DMS 273 treated with DMSO at 0.1 percent for 48 hours (cell line): Measurements from ENCODE around the gene CUEDC1.
A peak's percentile ranks its signal among the peaks of the same experiment; 100 is the strongest.

Experiments used
- DNase-seq: peaks from one replicate; lab custom pipeline; 2025; lab: John Stamatoyannopoulos, UW

The CUEDC1 gene

DNA sequence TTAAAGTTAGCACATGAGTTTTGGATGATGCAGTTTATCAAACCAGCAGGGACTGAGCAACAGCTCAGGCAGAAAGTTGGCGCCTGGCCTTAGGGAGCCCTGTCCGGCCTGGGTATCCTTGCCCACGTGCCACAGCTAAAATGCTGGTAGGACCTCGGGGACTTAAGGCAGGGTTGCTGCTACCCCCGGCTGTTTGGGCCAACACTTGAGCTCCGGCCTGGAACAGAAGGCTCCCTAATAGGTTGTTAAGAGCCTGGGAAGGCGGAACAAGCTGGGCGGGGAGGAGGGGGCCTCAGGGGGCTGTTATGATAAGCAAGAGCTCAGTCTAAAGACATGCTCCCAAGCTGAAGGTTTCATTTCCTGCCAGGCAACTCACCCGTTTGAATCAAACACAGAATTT, 39.7 kb downstream of the CUEDC1 start:
- no peak for DNase-seq

DNA sequence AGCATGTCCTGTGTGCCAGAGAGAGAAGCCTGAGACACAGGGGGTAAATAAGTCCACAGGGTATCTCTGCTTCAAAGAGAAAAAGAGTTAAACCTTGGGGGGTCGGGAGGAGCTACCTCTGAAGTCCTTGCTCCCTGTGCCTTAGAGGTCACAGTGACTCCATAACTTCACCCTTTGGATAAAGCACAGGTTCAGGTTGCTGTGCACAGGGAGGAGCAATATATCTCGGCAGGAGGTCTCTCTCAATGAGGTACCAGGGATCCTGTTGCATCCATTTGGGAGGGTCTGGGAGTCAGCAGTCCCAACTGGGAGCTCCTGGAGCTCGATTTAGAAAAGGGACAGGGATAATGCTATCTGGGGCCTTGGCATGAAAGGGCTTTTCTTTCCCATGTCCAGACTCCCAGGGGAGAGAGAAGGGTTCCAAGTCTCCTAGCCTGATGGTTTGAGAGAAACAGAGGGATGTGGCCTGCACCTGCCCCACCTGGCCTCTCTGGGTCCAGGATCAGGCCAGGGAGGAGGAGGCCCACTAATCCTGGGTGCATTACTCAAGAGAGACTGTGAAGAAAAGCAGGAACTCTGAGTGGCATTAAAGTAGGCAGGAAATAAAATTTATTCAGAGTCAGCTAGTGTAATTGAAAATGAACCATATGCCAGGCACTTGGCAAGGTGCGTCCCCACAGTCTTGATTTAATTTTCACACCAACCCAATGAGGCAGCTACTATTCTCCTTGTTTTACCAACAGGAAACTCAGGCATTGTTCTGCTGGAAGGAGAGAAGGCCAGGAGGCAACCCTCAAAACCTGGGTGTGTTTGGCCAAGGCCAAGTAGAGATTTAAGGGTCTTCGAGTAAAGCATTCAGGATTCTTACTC, 40.7 kb downstream of the CUEDC1 start:
- peak; percentile 48 for DNase-seq

DNA sequence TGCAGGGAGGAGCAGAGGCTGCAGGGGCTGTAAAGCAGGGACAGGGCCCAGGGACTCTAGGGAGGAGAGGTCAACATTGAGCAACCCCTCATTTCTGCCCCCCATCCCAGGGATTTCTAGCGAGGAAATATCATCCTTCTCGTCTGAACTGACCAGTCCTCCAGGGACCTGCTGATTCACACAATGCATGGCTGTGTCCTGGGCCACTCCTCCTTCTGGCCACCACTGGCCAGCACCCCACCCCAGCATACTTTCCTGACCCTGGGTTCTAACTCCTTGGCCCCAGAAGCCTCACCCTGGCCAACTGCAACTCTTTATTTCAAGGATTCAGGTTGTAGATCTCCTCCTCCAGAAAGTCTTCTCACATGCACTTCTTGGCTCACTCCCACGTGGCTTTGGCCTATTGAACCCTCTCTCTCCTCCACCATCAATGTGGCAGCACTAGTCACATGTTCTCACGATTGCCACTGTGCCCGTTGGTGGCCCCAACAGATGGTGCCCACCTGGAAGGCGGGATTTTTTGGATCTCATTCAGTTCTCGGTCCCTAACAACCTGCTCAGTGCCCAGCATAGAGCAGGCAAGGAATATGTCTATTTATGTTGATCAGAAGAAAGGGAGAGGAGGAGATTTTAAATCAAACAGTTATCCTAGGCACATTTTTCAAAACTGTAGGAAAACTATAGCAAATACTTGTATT, 41.5 kb downstream of the CUEDC1 start:
- DNase-seq, result no peak

DNA sequence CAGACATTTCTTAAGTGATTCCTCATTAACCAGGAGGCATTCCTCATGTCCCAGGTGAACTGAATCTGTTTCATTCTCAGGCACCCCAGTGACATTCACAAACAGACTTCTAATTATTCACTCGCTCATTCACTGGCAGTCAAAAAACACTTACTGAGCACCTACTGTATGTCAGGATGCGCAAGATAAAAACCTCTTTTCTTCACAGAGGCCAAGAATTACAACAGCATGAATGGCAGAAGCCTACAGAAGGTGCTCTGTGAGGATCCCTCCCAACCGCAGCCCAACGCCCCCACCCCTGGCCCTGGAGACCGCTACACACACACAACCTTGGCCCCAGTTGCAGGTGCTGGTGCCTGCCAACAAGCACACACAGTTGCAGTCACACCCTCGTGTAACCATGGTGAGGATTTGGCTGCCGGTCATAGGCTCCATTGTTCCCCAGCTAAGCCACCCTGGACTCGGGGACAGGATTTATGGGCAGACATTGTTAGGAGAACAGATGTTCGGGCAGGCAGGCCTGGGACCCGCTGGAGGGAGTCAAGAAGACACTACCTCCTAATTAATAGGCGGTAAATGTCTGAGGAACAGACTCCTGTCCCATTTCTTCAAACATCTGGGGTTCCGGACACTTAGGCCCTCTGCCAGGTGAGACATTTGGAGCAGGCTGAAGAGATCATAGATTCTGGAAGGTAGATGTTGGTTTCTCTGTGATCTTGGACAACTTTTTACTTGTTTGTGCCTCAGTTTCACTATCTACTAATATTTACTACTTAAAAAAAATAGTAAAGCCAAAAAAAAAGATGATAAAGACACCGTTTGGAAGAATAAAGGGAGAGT, 43.2 kb downstream of the CUEDC1 start:
- DNase-seq, result peak; percentile 62

DNA sequence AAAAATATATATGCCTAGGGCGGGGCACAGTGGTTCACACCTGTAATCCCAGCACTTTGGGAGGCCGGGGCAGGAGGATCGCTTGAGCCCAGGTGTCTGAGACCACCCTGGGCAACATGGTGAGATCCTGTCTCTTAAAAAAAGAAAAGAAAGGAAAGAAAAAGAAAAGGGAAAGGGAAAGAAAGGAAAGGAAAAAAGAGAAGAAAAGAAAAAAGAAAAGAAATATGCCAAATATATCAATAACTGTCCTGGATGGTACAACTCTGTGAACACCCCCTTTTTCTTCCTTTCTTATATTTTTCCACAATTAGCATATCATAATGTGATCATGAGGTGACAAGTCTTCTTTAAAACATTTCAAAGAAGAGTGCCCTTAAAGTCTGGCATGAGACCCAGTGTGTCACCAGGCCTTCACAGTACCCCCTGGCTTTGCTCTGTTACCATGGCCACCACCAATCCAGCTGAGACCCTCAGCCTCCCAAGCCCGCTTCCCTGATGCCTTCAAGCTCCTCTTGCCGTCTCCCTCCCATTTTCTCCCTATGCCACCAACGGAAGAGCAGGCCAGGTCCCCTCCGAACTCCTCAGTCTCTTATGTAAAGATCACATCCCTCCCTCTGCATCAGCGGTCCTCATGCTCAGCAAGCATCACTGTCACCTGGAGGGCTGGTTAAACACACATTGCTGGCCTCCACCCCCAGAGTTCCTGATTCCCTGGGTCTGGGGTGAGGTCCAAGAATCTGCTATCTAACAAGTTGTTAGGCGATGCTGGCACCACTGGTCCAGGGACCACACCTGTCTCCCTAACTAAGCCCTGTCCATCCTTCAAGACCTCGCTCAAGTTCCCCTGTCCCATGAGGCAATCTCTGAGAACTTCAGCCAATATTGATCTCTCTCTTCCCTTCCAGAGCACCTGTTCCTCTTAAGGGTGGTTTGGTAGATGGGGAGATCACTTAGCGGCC, 44.5 kb downstream of the CUEDC1 start:
- no peak for DNase-seq

DNA sequence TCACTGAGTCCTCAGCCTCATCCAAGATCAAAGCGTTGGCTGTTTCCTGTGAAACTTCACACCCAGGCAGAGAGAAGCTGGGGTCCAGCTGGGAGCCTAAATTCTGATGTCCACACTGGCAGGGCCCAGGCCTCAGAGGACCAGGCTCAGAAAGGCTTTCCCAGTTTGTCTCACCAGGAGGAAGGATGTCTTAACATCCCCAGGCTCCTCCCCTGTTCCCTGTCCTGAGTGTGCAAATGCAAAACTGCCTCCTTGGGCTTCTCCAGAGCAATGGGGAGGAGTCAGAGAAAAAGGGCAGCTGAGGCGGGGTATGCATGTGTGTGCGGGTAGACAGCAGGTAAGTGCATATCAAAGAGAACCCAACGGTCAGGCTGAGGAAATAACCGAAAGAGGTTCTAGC, 45.7 kb downstream of the CUEDC1 start:
- DNase-seq, result no peak

DNA sequence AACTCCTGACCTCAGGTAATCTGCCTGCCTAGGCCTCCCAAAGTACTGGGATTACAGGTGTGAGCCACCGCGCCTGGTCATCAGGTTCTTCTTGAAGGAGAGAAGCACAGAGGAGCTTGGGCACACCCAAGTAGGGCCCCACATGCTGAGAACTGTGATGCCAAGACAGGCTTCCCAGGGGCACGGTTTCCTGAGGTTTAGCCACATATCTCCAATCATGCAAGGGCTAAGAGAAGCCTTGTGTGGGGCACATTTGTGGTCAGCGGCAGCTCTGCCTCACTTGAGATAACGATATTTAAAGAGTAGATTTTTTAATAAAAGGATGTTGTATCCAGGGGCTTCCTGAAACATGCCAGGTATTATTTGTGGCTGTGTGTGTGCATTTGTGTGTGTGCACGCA, 46.9 kb downstream of the CUEDC1 start:
- DNase-seq, result no peak

DNA sequence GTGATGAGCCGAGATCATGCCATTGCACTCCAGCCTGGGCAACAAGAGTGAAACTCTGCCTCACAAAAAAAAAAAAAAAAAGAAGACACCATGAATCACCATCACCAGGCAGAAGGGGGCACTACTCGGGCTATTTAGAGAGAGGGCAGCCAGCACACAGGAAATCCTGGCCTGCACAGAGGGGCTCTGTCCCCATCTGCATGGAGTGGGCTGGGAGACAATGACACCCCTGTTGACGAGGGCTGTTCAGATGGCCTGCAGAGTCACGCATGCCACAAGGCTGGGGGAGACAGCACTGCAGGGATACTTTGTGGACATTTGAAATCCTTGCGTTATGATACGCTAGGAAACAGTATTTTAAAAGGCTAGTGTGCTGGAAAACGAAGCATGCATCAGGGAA, 48.3 kb downstream of the CUEDC1 start:
- no peak for DNase-seq

DNA sequence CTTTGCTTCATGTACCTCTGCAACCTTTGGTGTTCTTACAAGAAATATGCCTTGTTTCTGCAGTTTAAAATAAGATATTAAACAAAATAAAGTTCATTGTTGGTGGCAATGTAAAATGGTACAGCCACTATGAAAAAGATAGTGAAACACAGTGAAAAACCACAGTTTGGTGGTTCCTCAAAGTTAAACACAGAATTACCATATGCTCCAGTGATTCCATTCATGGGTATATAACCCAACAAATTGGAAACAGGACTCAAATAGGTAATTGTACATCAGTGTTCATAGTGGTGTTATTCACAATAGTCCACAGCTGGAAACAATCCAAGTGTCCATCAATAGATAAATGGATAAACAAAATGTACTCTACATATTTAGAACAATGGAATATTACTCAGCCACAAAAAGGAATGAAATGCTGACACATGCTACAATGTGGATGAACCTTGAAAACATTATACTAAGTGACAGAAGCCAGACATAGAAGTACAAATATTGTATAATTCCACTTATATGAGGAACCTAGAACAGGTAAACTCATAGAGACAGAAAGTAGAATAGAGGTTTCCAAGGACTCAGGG, 49.2 kb downstream of the CUEDC1 start:
- no peak for DNase-seq

DNA sequence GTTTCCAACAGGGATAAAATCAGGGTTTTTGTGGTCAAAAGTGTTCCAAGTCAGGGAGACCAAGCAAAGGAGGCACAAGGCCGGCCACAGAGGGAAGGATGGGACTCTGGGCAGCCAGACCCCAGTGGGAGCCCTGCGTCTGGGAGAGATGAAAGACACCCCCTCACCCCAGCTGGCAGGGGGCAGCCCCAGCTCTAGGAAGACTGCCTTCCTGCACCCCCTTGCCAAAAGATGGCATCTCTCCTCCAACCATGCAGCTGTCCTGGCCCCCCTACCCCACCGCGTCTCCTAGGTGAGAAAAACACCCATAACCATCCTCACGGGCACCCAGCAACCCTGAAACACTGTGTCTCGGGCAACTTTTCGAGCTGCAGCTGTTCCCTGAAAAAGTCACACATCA, 51.3 kb downstream of the CUEDC1 start:
- no peak for DNase-seq

DNA sequence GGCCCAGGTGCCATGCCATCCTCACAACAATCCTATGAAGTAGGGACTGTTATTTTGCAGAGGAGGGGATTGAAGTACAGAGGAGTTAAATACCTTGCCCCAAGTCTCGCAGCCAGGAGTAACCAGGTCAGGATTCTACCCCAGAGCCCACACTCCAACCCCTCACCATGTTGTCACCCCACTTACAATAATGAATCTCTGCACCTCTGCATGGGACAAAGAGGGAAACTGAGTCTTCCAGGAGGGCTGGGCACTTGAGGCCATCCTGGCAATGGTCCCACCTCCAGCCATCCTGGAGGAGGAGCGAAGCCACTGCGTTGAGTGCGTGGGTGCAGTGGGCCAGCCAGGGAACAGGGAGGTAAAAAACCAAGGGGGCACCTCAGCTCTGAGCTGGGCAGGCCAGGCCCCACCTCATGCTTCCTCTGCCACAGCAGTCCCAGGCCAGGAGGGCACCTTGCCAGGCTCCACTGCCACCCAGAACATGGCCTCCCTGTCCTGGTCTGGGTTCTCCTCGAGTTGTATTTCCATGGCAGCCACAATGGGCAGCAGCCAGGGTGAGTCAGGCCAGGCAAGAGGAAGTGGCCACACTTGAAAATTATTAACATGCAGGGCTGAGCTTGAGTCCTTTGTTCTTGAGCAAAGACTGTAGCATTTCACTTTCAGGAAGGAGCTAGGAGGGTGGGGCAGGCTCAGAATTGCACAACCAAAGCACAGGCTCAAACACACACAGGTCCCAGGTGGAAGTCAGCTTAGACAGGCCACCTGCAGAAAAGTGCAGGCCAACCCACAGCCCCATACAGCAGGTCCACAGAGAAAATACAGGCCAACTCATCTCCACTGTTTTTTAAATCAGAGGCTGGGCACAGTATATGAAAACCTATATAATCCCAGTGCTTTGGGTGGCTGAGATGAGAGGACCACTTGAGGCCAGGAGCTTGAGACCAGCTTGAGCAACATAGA, 52.1 kb downstream of the CUEDC1 start:
- DNase-seq, result no peak

DNA sequence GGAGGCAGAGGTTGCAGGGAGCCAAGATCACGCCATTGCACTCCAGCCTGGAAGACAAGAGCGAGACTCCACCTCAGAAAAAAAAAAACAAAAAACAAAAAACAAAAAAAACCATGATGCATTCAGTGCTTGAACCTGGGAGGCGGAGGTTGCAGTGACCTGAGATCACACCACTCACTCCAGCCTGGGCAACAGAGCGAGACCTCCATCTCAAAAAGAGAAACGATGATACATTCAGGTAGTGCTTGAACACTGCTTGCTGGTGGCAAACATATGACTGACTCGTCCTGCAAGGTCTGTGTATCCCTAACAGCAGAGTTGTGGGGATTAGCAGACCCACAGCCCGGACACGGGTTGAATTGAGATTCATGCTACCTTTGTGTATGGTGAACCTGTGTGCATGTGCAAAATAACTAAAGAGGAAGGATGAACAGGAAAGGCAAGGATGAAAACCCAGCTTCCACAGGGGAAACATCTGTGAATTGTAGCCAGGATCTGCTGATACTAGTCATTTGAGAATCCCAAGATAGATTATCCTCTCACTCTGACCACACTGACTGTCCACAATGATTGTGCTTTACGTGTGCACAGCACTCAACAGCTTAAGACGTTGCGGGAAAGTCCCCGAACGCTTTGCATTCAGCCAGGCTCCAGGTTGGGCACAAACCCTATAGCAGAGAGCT, 53.0 kb downstream of the CUEDC1 start:
- no peak for DNase-seq

DNA sequence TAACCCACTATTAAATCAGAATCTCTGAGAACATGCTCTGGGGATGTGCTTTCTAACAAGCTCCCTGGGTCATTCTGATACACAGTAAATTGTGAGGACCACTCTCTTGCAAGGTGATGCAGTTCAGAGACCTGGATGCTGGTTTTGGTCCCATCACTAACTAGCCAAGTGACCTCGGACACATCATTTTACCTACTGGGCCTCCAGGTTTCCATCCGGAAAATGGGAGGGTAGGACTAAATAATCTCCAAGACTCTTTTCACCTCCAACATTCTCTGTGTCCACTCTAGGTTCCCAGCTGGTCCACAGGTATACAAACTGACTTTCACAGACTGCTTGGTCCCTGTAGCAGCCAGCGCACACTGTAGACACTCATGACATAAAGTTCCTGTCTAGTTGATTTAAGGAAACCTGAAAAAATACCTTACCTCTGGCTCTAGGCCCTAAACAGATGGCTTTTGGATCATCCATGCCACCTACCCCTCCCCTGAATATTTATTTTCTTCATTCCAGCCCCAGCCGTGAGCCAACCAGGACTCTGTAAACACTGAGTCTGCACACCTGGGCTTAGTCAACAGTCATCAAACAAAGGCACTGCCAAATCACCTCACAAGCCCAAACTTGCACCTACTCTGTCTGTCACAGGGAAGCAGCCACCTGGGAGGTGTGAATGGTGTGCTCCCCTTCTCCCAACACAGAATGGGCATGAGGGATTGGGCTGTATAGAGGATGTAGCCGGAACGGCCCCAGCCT, 54.0 kb downstream of the CUEDC1 start:
- DNase-seq, result no peak

DNA sequence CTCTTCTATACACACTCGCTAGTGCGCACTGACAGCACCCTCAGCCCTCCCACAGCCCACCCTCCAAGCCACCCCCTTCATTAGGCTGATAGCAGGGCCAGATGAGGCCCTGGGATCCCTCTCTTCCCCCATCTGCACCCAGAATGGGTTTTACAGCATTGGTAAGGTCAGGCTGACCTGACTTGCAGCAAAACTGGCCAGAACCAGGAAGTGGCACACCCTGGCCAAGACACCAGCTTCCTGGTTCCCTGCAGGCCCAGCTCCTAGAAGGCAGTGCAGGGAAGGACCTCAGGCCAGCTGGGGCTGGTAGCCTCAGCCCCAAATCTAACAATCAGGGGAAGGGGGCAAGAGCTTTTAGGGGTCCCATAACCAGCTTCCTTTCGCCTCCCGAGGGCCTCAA, 55.4 kb downstream of the CUEDC1 start:
- no peak for DNase-seq

DNA sequence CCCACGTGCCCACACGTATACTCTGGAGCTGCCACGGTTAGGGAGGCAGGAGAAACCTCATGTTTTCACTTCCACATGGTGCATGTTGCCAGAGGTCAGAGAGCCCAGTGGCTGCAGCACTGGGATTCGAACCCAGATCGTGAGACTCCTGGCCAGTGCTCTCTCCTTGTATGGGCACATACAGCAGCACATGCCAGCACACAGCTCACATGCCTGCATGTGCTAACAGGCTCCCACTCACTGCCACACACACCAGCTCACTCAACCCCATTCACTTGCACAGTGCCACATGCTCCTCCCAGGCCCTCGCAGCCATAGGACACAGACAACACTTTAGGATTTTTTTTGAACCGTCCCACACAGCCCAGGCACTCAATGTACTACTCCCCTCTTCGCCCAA, 55.8 kb downstream of the CUEDC1 start:
- no peak for DNase-seq

DNA sequence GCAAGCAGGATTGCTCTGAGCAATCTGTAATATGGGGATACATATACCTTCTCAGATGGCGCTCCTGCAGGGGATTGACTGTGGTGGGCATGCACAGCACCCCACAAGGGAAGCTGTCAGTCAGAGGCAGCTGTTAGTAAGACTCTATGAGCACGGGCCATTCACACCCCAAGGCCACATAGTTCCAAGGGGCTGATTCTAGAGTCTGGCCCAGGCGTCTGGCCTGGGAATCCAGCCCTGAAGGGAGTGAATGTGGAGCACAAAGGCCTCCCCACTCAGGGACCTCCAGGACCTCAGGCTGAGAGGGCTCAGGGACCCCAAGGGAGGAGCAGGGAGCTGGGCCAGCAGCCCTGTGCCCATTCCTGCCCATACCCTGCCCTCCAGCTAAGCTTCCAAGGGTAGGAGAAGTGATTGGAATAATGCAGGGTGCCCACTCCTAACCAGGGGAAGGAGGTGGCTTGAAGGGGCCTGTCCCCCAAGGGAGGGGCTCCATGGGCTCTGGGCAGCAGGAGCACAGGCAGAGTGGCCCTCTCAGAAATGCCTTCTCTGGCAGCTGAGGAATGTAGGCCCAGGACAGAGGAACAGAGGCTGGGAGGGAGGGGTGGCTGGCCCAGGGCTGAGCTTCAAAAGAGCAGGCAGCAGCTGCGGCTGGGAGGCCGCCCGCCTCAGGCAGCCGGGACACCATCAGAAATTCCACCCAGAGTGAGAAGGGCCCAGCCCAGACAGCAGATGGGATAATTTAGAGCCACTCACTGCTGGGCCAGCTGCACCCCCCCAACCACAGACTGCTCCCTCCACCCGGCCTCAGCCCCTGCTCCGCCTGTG, 56.5 kb downstream of the CUEDC1 start:
- peak; percentile 90 for DNase-seq

DNA sequence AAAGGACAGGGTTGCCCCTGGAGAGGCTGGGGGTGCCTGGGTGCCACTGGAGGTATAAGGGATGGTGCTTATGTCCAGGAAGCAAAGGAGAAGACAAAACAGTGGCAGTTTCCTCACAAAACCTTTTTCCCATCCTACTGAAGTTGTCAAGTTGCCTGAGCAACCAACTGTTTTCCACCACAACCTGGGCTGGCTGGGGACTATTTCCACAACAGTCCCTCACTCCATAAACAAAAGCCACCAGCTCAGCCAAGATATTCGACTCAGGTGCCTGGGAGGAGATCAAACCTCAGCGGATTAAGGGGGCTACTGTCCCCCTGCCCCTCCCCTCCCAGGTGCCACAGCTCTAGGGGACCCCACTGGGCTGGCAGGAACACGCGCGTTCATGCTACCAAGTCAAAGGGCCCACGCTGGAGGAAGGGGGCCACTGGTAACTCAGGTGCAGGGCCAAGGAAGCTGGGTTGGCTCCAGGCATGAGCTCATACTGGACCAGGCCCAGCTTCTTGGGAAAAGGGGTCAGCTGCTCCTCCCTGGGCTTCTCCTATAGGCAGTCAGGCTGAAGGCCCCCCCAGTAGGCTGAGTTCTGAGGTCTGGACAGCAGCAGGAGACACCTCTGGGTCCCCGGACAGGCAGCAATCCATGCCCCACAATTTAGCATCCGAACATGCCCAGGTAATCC, 59.7 kb downstream of the CUEDC1 start:
- DNase-seq, result no peak
